ENCODE results near the gene GALNT5. TPM values are rescaled to one million over a fixed set of nuclear protein-coding genes. Genes with fewer than 3 reads are reported as not detected.
"Not testable (repeated sequence)": the region's sequence is repeated elsewhere in the genome, so short reads cannot be mapped to it uniquely, and the experiment has no call there.

The GALNT5 gene, protein sequence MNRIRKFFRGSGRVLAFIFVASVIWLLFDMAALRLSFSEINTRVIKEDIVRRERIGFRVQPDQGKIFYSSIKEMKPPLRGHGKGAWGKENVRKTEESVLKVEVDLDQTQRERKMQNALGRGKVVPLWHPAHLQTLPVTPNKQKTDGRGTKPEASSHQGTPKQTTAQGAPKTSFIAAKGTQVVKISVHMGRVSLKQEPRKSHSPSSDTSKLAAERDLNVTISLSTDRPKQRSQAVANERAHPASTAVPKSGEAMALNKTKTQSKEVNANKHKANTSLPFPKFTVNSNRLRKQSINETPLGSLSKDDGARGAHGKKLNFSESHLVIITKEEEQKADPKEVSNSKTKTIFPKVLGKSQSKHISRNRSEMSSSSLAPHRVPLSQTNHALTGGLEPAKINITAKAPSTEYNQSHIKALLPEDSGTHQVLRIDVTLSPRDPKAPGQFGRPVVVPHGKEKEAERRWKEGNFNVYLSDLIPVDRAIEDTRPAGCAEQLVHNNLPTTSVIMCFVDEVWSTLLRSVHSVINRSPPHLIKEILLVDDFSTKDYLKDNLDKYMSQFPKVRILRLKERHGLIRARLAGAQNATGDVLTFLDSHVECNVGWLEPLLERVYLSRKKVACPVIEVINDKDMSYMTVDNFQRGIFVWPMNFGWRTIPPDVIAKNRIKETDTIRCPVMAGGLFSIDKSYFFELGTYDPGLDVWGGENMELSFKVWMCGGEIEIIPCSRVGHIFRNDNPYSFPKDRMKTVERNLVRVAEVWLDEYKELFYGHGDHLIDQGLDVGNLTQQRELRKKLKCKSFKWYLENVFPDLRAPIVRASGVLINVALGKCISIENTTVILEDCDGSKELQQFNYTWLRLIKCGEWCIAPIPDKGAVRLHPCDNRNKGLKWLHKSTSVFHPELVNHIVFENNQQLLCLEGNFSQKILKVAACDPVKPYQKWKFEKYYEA
- total RNA-seq: not detected
- long read RNA-seq: 0 reads

DNA sequence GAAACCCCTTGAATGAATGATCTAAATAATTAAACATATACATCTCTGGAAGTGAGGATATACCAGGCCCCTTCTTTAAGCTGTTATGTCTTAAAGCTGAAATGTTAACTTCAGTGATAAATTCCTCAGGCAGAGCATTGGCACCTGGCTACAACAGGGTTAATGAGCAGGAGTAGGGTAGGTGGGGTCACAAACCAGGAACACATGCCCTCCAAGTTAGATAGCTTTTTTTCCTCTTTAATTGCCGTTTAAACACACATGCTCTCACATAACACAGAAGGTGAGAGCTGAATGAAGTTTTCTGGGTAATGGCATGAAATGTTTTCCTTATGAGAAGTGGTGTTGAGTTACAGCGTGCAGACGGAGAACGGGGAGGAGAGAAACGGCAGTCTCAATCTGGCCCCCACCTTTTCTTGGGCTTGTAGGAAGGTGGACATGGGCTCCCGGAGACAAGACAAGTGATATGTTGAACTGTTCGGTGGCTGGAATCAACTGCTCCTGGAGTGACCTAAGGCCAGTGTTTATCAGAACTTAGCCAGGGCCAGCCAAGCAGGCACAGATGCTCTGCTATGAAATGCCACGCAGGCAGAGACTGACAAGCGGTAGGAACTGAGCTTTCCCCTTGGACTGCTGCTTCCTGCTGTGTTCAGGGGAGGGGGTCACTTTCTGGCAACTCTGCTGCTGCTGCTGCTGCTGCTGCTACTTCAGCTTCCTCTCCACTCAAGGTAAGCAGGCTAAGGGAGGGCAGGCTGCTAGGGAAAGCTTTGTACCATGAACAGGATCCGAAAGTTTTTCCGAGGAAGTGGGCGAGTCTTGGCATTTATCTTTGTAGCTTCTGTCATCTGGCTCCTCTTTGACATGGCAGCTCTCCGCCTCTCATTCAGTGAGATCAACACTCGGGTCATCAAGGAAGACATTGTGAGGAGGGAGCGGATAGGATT is at the start of gene GALNT5:
GALNT5 (plus strand) TSS at position 394 of the 941 bp plus-strand sequence; CDS start at position 772, 378 bp downstream.
- no peak for DNase-seq (ENCODE audit: low spot score)

DNA sequence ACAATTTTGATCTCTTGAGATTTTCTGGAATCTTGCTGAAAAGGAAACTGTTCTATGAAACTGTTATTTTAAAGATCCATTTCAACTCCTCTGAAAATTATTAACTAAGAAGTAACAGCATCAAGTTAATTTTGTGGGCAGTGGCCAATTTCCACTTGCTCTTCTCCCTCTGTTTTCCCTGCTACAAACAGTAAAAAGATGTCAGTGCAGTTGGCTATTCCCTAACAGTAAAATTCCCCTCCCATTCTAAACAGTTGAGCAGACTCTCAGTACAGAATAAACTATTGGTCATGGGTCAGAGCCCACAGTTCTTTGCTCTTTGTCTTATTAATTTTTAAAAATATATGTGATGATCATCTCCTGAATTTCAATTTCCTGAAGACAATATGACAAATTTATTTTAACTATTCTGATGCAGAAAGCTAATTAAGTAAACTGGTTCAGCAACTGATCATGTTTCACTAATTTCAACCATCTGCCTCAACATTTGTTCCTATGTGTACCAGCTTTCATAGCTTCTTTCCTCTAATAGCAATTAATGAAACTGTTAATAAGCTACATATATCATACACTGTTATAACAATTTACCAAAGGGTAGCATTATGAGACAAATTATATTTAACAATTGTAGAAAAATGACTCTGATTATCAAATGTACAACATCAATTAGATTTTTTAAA is 41.1 kb upstream of the GALNT5 start:
- no peak for DNase-seq (ENCODE audit: low spot score)

DNA sequence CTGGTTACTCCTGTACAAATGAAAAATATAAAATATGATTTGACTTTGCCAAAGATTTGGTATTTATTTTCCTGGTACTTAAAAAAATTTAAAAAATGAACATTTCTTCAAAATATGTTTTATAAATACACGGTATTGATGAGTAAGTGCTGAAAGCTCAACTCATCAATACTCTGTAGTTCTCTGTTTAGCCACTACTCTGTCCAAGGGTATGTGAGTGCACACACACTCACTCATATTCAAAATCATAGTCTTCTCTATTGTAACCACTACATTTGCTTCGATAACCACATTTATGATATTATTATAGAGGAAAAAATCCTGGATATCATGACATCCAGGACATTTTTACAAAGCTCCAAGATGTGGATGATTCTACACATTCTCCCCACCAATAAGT is 40.1 kb upstream of the GALNT5 start:
- no peak for DNase-seq (ENCODE audit: low spot score)

DNA sequence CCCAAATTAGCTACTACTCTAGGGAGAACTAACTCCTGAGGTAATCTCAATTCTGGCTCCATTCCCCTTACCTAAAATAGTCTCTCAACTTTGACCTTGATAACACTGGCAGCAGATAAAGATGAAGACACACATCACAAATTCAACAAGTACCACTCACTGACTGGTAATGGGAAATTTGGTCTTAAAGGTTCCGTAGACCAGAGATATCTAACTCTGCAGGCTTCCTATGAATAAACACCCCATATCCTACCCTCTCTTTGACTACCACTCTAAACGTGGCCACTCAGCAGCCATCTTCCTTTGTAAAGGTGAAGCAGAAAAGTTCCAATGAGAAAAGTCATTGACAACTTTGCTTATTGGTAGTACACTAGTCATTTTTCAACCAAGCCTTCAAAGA is 38.6 kb upstream of the GALNT5 start:
- DNase-seq (ENCODE audit: low spot score): no peak

DNA sequence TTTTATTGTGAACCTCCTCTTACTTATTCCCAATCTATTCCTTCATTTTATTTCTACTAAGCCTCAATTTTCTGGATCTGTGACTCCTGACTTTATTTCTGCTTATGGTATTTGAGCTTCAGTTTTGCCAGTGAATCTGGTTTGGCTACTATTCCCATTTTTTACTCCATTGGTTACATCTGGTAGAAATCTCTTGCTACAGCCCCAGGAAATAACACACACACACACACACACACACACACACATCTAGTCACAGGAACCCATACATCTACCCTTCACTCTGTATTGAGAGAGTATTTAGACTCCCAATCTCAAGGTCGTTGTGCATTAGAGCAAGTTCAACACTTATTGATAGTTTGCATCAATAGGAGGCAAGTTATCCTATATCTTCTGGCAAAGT is 37.0 kb upstream of the GALNT5 start:
- no peak for DNase-seq (ENCODE audit: low spot score)

DNA sequence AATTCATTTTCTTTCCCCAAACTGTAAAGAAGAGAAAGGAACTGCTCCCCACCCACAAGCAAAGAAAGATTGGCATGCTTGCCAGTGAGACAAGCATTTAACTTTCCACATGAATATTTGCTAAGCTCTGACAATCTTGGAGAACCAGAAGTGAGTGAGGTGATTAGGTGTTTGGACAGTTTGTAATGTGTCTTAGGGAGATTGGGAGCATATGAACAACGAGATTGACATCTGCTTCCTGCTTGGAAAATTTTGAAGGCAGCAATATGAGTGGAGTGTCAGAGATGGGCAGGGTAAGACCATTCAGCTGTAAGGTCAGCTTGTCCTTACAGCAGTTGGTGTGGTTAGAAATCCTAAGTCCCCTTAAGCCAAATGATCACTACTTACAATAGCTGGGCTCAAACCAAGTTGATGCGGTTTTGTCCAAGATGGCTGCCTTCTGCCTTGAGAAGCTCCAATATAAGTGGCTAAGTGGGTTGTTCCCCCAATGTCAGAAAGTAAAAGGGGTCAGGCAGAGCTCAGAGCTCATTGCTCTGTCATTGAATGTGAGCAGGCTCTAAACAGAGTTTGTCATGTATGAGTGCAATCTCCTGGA is 36.0 kb upstream of the GALNT5 start:
- DNase-seq (ENCODE audit: low spot score): no peak

DNA sequence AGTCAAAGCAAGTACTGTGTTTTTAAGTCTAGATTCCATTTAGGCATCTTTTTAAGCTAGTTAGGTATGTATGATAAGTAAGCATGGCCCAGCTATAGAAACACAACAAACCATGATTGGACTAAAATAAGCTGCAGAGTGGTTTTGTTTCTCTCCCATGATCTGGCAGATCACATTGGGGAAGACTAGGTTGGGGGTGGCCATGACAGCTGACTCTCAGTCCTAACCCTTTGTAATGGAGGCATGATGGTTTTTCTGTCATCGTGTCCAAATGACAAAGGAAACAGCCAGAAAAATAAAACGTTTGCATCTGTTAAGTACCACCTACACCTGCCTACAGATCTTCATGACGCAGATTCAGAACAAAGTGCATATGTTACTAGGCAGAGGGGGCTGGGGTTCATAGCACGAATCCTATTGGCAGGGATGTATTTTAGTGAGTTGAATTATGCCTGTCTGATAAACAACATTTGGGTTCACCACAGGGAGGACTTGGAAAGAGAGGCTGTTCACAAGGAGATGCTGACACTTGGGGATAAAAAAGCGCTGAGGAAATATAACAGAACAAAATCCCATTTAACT is 33.8 kb upstream of the GALNT5 start:
- no peak for DNase-seq (ENCODE audit: low spot score)

DNA sequence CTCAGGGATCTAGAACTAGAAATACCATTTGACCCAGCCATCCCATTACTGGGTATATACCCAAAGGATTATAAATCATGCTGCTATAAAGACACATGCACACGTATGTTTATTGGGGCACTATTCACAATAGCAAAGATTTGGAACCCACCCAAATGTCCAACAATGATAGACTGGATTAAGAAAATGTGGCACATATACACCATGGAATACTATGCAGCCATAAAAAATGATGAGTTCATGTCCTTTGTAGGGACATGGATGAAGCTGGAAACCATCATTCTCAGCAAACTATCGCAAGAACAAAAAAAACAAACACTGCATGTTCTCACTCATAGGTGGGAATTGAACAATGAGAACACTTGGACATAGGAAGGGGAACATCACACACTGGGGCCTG is 33.1 kb upstream of the GALNT5 start:
- not testable (repeated sequence) for DNase-seq (ENCODE audit: low spot score)

DNA sequence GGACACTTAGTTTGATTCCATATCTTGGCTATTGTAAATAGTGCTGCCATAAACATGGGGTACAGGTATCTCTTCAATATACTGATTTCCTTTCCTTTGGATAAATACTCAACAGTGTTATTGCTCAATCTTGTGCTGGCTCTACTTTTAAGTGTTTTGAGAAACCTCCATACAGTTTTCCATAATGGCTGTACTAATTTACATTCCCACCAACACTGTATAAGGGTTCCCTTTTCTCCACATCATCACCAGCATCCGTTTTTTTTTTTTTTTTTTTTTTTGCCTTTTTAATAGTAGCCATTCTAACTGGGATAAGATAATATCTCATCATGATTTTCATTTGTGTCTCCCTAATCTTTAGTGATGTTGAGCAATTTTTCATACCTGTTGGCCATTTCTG is 29.9 kb upstream of the GALNT5 start:
- DNase-seq (ENCODE audit: low spot score): no peak

DNA sequence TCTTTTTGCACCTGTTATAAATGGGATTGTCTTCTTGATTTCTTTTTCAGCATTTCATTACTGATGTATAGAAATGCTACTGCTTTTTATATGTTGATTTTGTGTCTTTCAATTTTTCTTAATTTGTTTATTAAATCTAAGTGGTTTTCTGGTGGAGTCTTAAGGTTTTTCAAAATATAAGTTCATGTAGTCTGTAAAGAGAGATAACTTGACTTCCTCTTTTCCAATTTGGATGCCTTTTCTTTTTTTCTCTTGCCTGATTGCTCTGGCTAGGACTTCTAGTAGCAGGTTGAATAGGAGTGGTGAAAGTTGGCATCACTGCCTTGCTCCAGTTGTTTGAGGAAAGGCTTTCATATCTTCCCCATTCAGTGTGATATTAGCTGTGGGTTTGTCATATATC is 28.6 kb upstream of the GALNT5 start:
- no peak for DNase-seq (ENCODE audit: low spot score)

DNA sequence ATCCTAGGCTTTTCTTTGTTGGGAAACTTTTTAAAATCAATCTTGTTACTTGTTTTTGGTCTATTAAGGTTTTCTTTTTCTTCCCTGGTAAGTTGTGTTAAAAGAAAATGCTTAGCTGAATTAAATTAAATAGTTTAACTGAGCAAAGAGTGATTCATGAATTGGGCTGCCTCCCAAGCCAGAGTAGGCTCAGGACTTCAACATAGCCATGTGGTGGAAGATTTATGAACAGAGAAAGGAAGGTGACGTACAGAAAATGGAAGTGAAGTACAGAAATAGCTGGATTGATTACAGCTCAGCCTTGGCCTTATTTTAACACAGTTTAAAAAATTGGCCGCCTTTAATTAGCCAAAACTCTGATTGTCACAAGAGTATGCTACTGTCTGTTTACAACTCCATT is 27.9 kb upstream of the GALNT5 start:
- DNase-seq (ENCODE audit: low spot score): no peak

DNA sequence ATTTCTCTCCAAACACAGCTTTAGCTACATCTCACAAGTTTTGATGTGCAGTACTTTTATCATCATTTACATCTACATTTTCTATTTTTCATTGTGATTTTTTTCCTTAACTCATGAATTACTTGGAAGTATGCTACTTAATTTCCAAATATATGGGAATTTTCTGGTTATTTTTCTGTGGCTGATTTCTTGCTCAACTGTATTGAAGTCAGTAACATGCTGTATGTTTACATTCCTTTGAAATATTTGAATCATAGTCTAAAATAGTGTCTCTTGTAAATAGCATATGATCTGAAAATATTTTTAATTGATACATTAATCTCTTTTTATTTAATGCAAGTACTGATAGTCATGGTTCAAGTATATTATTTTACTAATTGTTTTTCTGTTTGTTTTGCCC is 26.0 kb upstream of the GALNT5 start:
- no peak for DNase-seq (ENCODE audit: low spot score)

DNA sequence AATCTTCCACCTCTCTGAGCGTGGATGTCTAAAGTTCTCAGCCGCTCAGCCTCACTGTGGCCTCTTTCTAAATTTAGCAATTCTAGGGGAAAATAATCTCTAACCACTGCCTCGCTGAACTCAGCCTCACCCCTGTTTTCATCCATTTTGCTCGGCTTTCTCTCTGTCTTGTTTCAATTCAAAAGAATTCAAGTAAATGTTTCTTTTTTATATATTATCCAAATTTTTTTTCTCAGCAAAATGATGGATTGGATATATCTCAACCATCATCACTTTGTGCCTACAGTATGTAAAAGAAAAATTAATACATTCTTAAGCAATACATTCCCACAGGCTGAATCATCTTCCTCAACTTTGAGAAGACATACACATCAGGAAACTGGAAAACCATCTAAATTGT is 24.0 kb upstream of the GALNT5 start:
- DNase-seq (ENCODE audit: low spot score): no peak

DNA sequence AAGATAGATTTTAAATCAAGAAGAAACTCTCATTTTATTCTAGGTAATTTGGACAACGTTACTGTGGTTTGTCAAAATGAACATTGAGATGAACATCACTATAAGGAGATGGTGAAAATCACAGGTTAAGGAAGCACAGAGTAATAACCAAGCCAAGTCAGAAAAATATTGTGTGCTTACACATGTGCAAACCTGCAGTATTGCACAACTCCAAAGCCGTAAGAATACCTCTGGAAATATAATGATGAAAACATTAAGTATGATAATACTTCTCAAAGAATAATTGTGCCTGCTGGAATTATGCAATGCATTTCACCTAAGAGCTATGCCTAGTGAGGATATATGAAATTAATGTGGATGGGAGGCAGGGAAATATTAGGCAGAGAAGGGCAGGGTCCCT is 21.1 kb upstream of the GALNT5 start:
- DNase-seq (ENCODE audit: low spot score): no peak

DNA sequence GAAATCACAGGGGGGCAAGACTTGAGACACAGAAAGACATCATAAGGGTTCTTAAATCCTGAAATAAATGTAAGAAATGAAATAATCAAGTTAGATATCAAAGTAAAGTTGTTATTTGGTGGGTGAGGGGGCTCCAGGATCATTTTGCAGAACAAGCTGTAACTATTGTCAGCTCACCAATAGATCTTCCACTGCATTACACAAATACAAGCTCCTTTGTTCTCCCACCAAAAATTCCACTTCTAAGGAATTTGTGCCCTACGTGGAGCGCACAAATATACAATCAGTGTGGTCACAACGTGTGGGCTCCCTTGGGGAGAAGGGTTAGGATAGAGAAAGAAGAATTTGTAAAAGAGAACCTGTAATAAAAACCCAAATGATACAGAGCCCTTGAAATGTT is 19.2 kb upstream of the GALNT5 start:
- no peak for DNase-seq (ENCODE audit: low spot score)

DNA sequence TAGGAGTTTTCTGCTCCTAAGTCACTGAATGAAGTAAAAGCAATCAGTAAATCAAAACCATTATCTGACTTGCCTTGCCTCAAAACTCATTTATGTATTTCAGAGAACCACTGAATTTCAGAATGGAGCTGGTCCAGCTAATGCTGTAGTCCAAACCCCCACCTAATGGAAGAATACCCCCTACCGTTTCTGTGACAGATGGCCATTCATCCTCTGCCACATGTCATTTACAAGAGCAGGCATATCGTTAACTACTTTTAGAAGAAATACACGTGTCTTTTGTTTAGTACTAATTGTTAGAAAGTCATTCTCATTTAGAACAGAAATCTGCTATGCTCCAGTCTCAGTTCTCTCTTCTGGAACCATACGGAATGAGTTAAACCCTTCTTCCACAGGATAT is 12.8 kb upstream of the GALNT5 start:
- DNase-seq (ENCODE audit: low spot score): no peak

DNA sequence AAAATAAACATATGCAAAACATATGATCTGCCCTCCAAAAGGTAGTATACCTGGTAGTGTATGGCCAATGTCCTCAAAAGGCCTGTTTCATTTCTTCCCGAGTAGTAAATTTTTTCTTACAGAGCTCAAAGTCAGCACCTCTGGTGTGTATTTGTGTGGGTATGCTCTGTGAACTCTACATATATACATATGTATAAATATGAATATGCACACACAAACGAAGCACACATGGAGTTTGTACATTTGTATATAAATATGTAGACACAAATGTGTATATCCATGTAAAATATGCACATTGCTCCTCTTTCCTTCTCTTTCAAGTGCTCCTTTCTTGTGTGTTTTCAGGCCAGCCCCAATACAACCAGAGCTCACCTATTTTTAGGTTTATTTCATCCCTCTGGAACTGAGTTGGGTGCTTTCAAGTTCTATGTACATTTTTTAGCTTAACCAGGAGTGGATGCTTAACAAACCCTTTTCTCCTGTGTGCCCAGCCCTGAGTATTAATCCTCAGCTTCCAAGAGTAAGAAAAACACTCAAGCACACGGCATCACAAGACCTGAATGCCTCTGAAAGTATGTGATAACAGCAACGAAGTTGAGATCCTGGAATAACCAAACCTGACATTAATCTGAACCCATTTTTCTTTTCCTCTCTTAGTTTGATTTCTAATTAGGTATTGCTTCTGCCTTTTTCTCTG is 12.2 kb upstream of the GALNT5 start:
- no peak for DNase-seq (ENCODE audit: low spot score)

DNA sequence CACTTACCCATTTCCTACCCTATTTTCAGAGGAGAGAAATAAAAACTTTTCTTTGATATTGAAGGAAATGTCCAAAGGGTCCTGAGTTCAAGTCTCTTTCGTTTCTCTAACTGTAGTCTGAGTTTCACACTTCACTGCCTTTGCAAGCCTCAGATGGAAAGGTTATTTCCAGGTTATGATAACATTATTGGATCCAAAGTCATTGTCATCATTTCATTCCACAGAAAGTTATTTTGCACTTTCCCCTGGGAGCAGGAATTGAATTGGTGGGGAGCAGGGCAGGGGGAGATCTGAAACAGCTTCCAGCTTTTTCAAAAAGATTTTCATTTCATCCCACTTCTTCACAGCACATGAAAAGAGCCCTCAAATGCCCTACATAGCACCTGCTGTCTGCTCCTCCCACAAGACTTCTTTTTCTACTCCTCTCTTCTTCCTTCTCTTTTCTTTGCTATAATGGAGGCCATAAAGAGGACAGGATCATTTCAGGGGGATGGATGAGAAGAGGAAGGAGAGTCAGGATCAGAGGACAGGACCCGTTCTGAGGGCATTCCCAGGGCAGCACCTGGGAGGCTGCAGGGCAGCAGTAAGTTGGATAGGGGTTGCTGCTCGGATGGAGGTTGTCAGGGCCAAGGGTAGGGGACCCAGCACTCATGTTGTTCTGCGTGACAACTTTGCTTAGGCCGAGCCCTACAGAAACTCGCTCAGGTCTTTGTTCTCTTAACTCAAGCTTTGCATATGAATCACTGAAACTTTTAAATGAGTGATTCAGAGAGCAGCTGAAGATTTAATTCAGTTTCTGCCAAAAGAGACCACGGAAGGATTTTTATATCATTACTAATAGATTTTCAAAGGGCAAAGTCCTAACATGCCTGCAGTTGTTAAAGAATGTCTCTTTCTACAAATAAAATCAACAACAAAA is 11.4 kb upstream of the GALNT5 start:
- DNase-seq (ENCODE audit: low spot score): no peak

All from mesenteric fat pad (tissue), 1 donor.